HEK293 (cell line): Measurements from ENCODE around the gene BABAM1.
A peak's percentile ranks its signal among the peaks of the same experiment; 100 is the strongest.

ENCODE experiments used
- CTCF ChIA-PET: fragments of 350-600 bp; formaldehyde crosslinking; extraction: SDS; loops from one replicate; lab custom pipeline; 2021; ENCODE audit warnings: antibody characterized with exemption; lab: Yijun Ruan, JAX
- POLR2A ChIA-PET: fragments of 300-600 bp; formaldehyde crosslinking; extraction: SDS; loops from one replicate; lab custom pipeline; 2020; ENCODE audit warnings: antibody characterized with exemption, inconsistent platforms; lab: Yijun Ruan, JAX
- H3K27ac ChIP-seq: fragments of 200-500 bp; sonication (Bioruptor generic); 2 replicates; pipeline ENCODE4 v1.5.1; 2014; ENCODE audit warnings: low read depth, low read length, control low read depth, inconsistent platforms; ENCODE audit errors: extremely low read depth
- H3K36me3 ChIP-seq, 2 experiments: fragments of 200-500 bp in 1 of 2; sonication (Bioruptor generic) in 1 of 2; 1 replicate in 1 of 2; 2 replicates in 1 of 2; pipeline ENCODE4 v1.5.1; 2014 to 2017; ENCODE audit warnings: inconsistent platforms in 2 of 2, low read length in 2 of 2; ENCODE audit not compliant: control insufficient read depth in 2 of 2, insufficient read depth in 1 of 2
- H3K4me1 ChIP-seq: fragments of 200-500 bp; sonication (Bioruptor generic); 2 replicates; pipeline ENCODE4 v1.5.1; 2014; ENCODE audit warnings: mild to moderate bottlenecking, low read length, inconsistent platforms; ENCODE audit not compliant: control insufficient read depth, insufficient read depth
- H3K4me3 ChIP-seq: 2 replicates; pipeline ENCODE4 v1.5.1; 2011; ENCODE audit warnings: low read depth, mild to moderate bottlenecking, control low read depth, low read length, moderate library complexity
- H3K9me3 ChIP-seq: fragments of 200-500 bp; sonication (Bioruptor generic); 2 replicates; pipeline ENCODE4 v1.5.1; 2014; ENCODE audit warnings: low read depth, low read length, inconsistent platforms; ENCODE audit not compliant: control insufficient read depth, insufficient read depth
- GLIS1 ChIP-seq: fragments of 450-650 bp; formaldehyde crosslinking; IDR thresholded peaks from 2 replicates; pipeline ENCODE4 v1.5.1; 2016; ENCODE audit warnings: missing biosample characterization, missing genetic modification characterization
- IKZF3 ChIP-seq: fragments of 450-650 bp; IDR thresholded peaks from 2 replicates; pipeline ENCODE4 v1.5.0; 2018; ENCODE audit warnings: missing biosample characterization, mild to moderate bottlenecking, missing genetic modification characterization, moderate library complexity
- KLF9 ChIP-seq: fragments of 450-650 bp; formaldehyde crosslinking; IDR thresholded peaks from 2 replicates; pipeline ENCODE4 v1.5.1; 2016; ENCODE audit warnings: missing biosample characterization, missing genetic modification characterization, low read depth
- PRDM10 ChIP-seq: fragments of 450-650 bp; formaldehyde crosslinking; IDR thresholded peaks from 2 replicates; pipeline ENCODE4 v1.5.1; 2016; ENCODE audit warnings: missing biosample characterization, missing genetic modification characterization
- REST ChIP-seq: fragments of 450-650 bp; formaldehyde crosslinking; IDR thresholded peaks from 2 replicates; pipeline ENCODE4 v1.5.1; 2016; ENCODE audit warnings: missing biosample characterization, missing genetic modification characterization
- ZBTB1 ChIP-seq: fragments of 450-650 bp; formaldehyde crosslinking; IDR thresholded peaks from 2 replicates; pipeline ENCODE4 v1.5.1; 2016; ENCODE audit warnings: missing biosample characterization, missing genetic modification characterization
- ZBTB20 ChIP-seq: fragments of 450-650 bp; formaldehyde crosslinking; IDR thresholded peaks from 2 replicates; pipeline ENCODE4 v1.5.1; 2016; ENCODE audit warnings: missing biosample characterization, missing genetic modification characterization
- ZBTB6 ChIP-seq: fragments of 450-650 bp; formaldehyde crosslinking; IDR thresholded peaks from 2 replicates; pipeline ENCODE4 v1.5.1; 2017; ENCODE audit warnings: missing biosample characterization, missing genetic modification characterization
- ZEB2 ChIP-seq: fragments of 450-650 bp; formaldehyde crosslinking; IDR thresholded peaks from 2 replicates; pipeline ENCODE4 v1.5.1; 2016; ENCODE audit warnings: missing biosample characterization, missing genetic modification characterization
- ZFHX2 ChIP-seq: fragments of 450-650 bp; formaldehyde crosslinking; conservative IDR thresholded peaks from 2 replicates; pipeline ENCODE4 v1.5.1; 2016; ENCODE audit warnings: missing biosample characterization, missing genetic modification characterization
- ZIC2 ChIP-seq: fragments of 450-650 bp; formaldehyde crosslinking; IDR thresholded peaks from 2 replicates; pipeline ENCODE4 v1.5.1; 2016; ENCODE audit warnings: missing biosample characterization, missing genetic modification characterization
- ZNF112 ChIP-seq: fragments of 450-650 bp; formaldehyde crosslinking; IDR thresholded peaks from 2 replicates; pipeline ENCODE4 v1.5.0; 2017; ENCODE audit warnings: missing biosample characterization, missing genetic modification characterization
- ZNF324 ChIP-seq: fragments of 450-650 bp; formaldehyde crosslinking; IDR thresholded peaks from 2 replicates; pipeline ENCODE4 v1.5.1; 2016; ENCODE audit warnings: missing biosample characterization, missing genetic modification characterization
- ZNF341 ChIP-seq: fragments of 450-650 bp; formaldehyde crosslinking; IDR thresholded peaks from 2 replicates; pipeline ENCODE4; 2016; ENCODE audit warnings: low read depth, missing biosample characterization, missing genetic modification characterization
- ZNF398 ChIP-seq: fragments of 450-650 bp; formaldehyde crosslinking; IDR thresholded peaks from 2 replicates; pipeline ENCODE4 v1.5.1; 2017; ENCODE audit warnings: missing biosample characterization, missing genetic modification characterization
- ZNF426 ChIP-seq: fragments of 450-650 bp; formaldehyde crosslinking; IDR thresholded peaks from 2 replicates; pipeline ENCODE4 v1.5.1; 2017; ENCODE audit warnings: missing biosample characterization, missing genetic modification characterization, mild to moderate bottlenecking, inconsistent platforms, moderate library complexity
- ZNF48 ChIP-seq: fragments of 450-650 bp; formaldehyde crosslinking; IDR thresholded peaks from 2 replicates; pipeline ENCODE4 v1.5.1; 2016; ENCODE audit warnings: missing biosample characterization, missing genetic modification characterization
- ZNF518A ChIP-seq: fragments of 450-650 bp; formaldehyde crosslinking; conservative IDR thresholded peaks from 2 replicates; pipeline ENCODE4 v1.5.1; 2016; ENCODE audit warnings: low read depth, missing biosample characterization, missing genetic modification characterization
- ZNF664 ChIP-seq: fragments of 450-650 bp; formaldehyde crosslinking; IDR thresholded peaks from 2 replicates; pipeline ENCODE4 v1.5.1; 2016; ENCODE audit warnings: missing biosample characterization, missing genetic modification characterization
- ZNF785 ChIP-seq: fragments of 450-650 bp; formaldehyde crosslinking; IDR thresholded peaks from 2 replicates; pipeline ENCODE4 v1.5.1; 2016; ENCODE audit warnings: missing biosample characterization, missing genetic modification characterization

The BABAM1 gene

GRCh38 chr19:17243830-17244617, 23.2 kb upstream of the BABAM1 start:
- peaks cover 0 to 16% of the 10 kb centered on the region in 2 experiments; a peak in 2 of 3 replicates for H3K36me3 ChIP-seq
- H3K27ac ChIP-seq = peak overlapping the region; percentile 82; the same call in 1 of the 2 replicates
- H3K9me3 ChIP-seq = no peaks in the 10 kb centered on the region
- peaks cover 8% of the 10 kb centered on the region for H3K4me1 ChIP-seq
- ChIA-PET POLR2A (interaction anchor here (1.0 to 6.8 kb wide), 5 partner anchors 9 to 39 kb away, joined by 3 to 29 read pairs (median 5); partner anchors contain the start of genes BABAM1, OCEL1 and USE1), CTCF (no interaction called here)
- H3K4me3 ChIP-seq = peak overlapping the region; percentile 76
- TF ChIP-seq ZNF324 (tag by site-specific recombination) (no peak), GLIS1 (tag by site-specific recombination) (no peak), ZNF518A (tag by site-specific recombination) (no peak), KLF9 (tag by site-specific recombination) (no peak), REST (tag by site-specific recombination) (0 out of 2 replicates have a peak, but pooled peaks have one; percentile 10), PRDM10 (peak; percentile 65), ZNF785 (tag by site-specific recombination) (no peak), ZNF48 (tag by site-specific recombination) (no peak), ZNF426 (tag by site-specific recombination) (no peak), ZEB2 (0 out of 2 replicates have a peak, but pooled peaks have one; percentile 40), ZNF341 (tag by site-specific recombination) (peak; percentile 63), ZNF664 (no peak), ZNF112 (no peak), ZBTB1 (tag by site-specific recombination) (no peak), ZIC2 (peak; percentile 21; the same call in 1 of the 2 replicates), IKZF3 (tag by site-specific recombination) (no peak), ZFHX2 (tag by site-specific recombination) (peak; percentile 43; the same call in 1 of the 2 replicates), ZNF398 (tag by site-specific recombination) (peak; percentile 68), ZBTB20 (peak; percentile 86), ZBTB6 (no peak)
